Keratinocyte (primary cell): Measurements from ENCODE around the gene FRMD3.

Source experiments
- CTCF ChIP-seq, 3 experiments: IDR thresholded peaks in 1 of 3; conservative IDR thresholded peaks in 1 of 3; optimal IDR thresholded peaks in 1 of 3; 2 replicates in 2 of 3; 3 replicates in 1 of 3; pipeline versions ENCODE3 to v1.5.1; 2011; ENCODE audit warnings: low read length in 3 of 3, mild to moderate bottlenecking in 3 of 3, moderate library complexity in 2 of 3, control low read depth in 1 of 3, inconsistent platforms in 1 of 3; ENCODE audit not compliant: insufficient read depth in 2 of 3; ENCODE audit errors: extremely low read depth in 1 of 3
- EZH2 ChIP-seq: IDR thresholded peaks from one replicate; pipeline ENCODE4 v1.6.1; 2012; ENCODE audit warnings: inconsistent platforms, mild to moderate bottlenecking, low read length, moderate library complexity

GRCh38 chr9:83521411-83521810, 16.8 kb downstream of the FRMD3 start:
- TF ChIP-seq CTCF (optimal IDR thresholded peaks at IDR 0.05 in 1 of 3, IDR thresholded peaks at IDR 0.05 in 1 of 3, conservative IDR thresholded peaks at IDR 0.05 in 1 of 3; ENCODE audit: extremely low read depth in 1 of 3, insufficient read depth in 2 of 3, low read length in 3 of 3) (no peak), EZH2 (no peak)
